ENCODE results near the gene ZNF497.

ZNF497 gene

GRCh38 chr19:58305932-58306323 is 56.6 kb downstream of the ZNF497 start:
- no peak for DNase-seq

- DNase-seq: peak; percentile 95
Observed at GRCh38 chr19:58305065-58305931, 57.3 kb downstream of the ZNF497 start, which contains the start of gene ERVK3-1. Gene ERVK3-1, plus strand, starts transcription at chr19:58305377. Its CDS starts 6,792 bp downstream, at chr19:58312169.

GRCh38 chr19:58304748-58305064 is 57.8 kb downstream of the ZNF497 start:
- no peak for DNase-seq

Data from NCI-H2171 (cell line).